CD4-positive, CD25-positive, alpha-beta regulatory T cell (primary cell): ENCODE data around the gene CREBBP. TPM values are rescaled to one million over a fixed set of nuclear protein-coding genes. Genes with fewer than 3 reads are reported as not detected.
"Not testable (repeated sequence)": the region's sequence is repeated elsewhere in the genome, so short reads cannot be mapped to it uniquely, and the experiment has no call there.

Experiments
- ATAC-seq, 2 donors: fragments of 150-1000 bp; cut with Tn5 transposase; one replicate each; pipeline ENCODE4 v1.10.0; 2021; ENCODE audit warnings: low read depth in 2 of 2, moderate number of reproducible peaks in 2 of 2, moderate library complexity in 1 of 2
- DNase-seq, 3 donors: peaks; one replicate each; pipeline versions ENCODE4 v3.0.0 to v3.0.0-alpha.2; 2012 to 2022; ENCODE audit warnings: mixed read lengths in 1 of 3
- H3K27ac ChIP-seq: one replicate; pipeline ENCODE4 v1.7.0; 2013; ENCODE audit warnings: mild to moderate bottlenecking, low read length; ENCODE audit not compliant: insufficient read depth, poor library complexity, severe bottlenecking
- H3K27me3 ChIP-seq: one replicate; pipeline ENCODE4 v1.7.0; 2013; ENCODE audit warnings: low read length; ENCODE audit not compliant: control insufficient read depth, insufficient read depth
- H3K36me3 ChIP-seq: one replicate; pipeline ENCODE4 v1.7.0; 2013; ENCODE audit warnings: mild to moderate bottlenecking, low read length, moderate library complexity; ENCODE audit not compliant: control insufficient read depth, insufficient read depth
- H3K4me1 ChIP-seq: 2 replicates; pipeline ENCODE4 v1.7.0; 2013; ENCODE audit warnings: mild to moderate bottlenecking, low read length; ENCODE audit not compliant: insufficient read depth, control insufficient read depth, poor library complexity, severe bottlenecking
- H3K4me3 ChIP-seq: one replicate; pipeline ENCODE4 v1.7.0; 2013; ENCODE audit warnings: low read depth, mild to moderate bottlenecking, low read length, moderate library complexity
- H3K9me3 ChIP-seq, 2 experiments: 1 replicate in 1 of 2; 2 replicates in 1 of 2; pipeline ENCODE4 v1.7.0; 2013; ENCODE audit warnings: low read length in 2 of 2, mild to moderate bottlenecking in 1 of 2, moderate library complexity in 1 of 2; ENCODE audit not compliant: control insufficient read depth in 2 of 2
- H3K27ac Mint-ChIP-seq, 3 donors: one replicate each; pipeline ENCODE4 v1.8.0; 2020 to 2022; ENCODE audit warnings: mild to moderate bottlenecking in 3 of 3, mixed read lengths in 3 of 3, moderate library complexity in 2 of 3
- H3K27me3 Mint-ChIP-seq: one replicate; pipeline ENCODE4 v1.8.0; 2022; ENCODE audit warnings: mild to moderate bottlenecking, mixed read lengths
- H3K36me3 Mint-ChIP-seq: one replicate; pipeline ENCODE4 v1.8.0; 2020; ENCODE audit warnings: mixed read lengths
- H3K4me1 Mint-ChIP-seq, 4 donors: one replicate each; pipeline ENCODE4 v1.8.0; 2020 to 2022; ENCODE audit warnings: mixed read lengths in 4 of 4, mild to moderate bottlenecking in 1 of 4
- H3K4me3 Mint-ChIP-seq, 4 donors: one replicate each; pipeline ENCODE4 v1.8.0; 2020 to 2022; ENCODE audit warnings: mild to moderate bottlenecking in 4 of 4, mixed read lengths in 4 of 4, moderate library complexity in 3 of 4
- H3K9me3 Mint-ChIP-seq, 7 donors: one replicate each; pipeline ENCODE4 v1.8.0; 2020 to 2022; ENCODE audit warnings: mixed read lengths in 7 of 7, mild to moderate bottlenecking in 3 of 7, moderate library complexity in 2 of 7
- polyA plus RNA-seq, 4 donors: library from polyadenylated mRNA; unstranded; fragments of 300-500 nt; fragmentation: Illumina TruSeq; gene quantifications; one replicate each; pipeline ENCODE4 v1.2.3, GENCODE V29; 2021
- total RNA-seq: library from RNA; stranded (reverse); gene quantifications from one replicate; pipeline ENCODE4 v1.2.3, GENCODE V29; 2022

CREBBP gene
- total and polyA plus RNA-seq, 5 donors from 2014 or later = 3.3 to 192 (median 4.1) TPM

GRCh38 chr16:3717235-3718018 lies 163.1 kb downstream of the CREBBP start, which contains the start of gene TRAP1:
Gene TRAP1, minus strand, starts transcription at chr16:3717524. Its CDS starts 16 bp downstream, at chr16:3717508.
- Mint-ChIP-seq H3K4me3 (peak within 1 kb of the TSS; percentile 90 to 95 (median 92)), H3K36me3 (peaks cover 4% of the 10 kb centered on the region), H3K4me1 (peaks cover 14 to 43% (median 25%) of the 10 kb centered on the region in 4 donors), H3K27me3 (no peaks in the 10 kb centered on the region), H3K9me3 (no peaks in the 10 kb centered on the region), H3K27ac (peak within 1 kb of the TSS; percentile 84 to 92 (median 89))
- H3K9me3 ChIP-seq = no peaks in the 10 kb centered on the region
- peaks cover 9% of the 10 kb centered on the region for H3K36me3 ChIP-seq
- no peaks in the 10 kb centered on the region for H3K27me3 ChIP-seq
- peak within 1 kb of the TSS; percentile 86 for H3K27ac ChIP-seq
- H3K4me3 ChIP-seq = peak within 1 kb of the TSS; percentile 86
- H3K4me1 ChIP-seq = peaks cover 20% of the 10 kb centered on the region
- ATAC-seq (peak; percentile 95 to 97), DNase-seq (peak; percentile 88)

GRCh38 chr16:3716831-3717234 lies 163.7 kb downstream of the CREBBP start:
- Histone ChIP-seq H3K27me3 (no peaks in the 10 kb centered on the region), H3K27ac (peak overlapping the region; percentile 86), H3K9me3 (no peaks in the 10 kb centered on the region), H3K36me3 (peaks cover 9% of the 10 kb centered on the region), H3K4me3 (peak overlapping the region; percentile 71), H3K4me1 (peaks cover 20% of the 10 kb centered on the region)
- peak; percentile 7 to 13 for ATAC-seq
- Mint-ChIP-seq H3K27me3 (no peaks in the 10 kb centered on the region), H3K4me3 (peak overlapping the region; percentile 90 to 95 (median 92)), H3K9me3 (no peaks in the 10 kb centered on the region), H3K27ac (peak overlapping the region in 2 of 3 donors; percentile 88 to 92), H3K4me1 (peaks cover 14 to 47% (median 28%) of the 10 kb centered on the region in 4 donors), H3K36me3 (peaks cover 7% of the 10 kb centered on the region)
- DNase-seq = peak in 1 of 3 donors; percentile 53

- no peak overlapping the region for H3K27ac Mint-ChIP-seq
- peaks cover 20% of the 10 kb centered on the region for H3K4me1 ChIP-seq
- no peak for DNase-seq
Measured at GRCh38 chr16:3715430-3715829, 165.1 kb downstream of the CREBBP start.

GRCh38 chr16:3714378-3714777 lies 166.1 kb downstream of the CREBBP start:
- H3K27ac ChIP-seq, H3K9me3 ChIP-seq, H3K27ac Mint-ChIP-seq, DNase-seq, H3K36me3 ChIP-seq, H3K9me3 Mint-ChIP-seq, H3K27me3 ChIP-seq, H3K27me3 Mint-ChIP-seq, H3K36me3 Mint-ChIP-seq, H3K4me3 ChIP-seq, ATAC-seq: not testable (repeated sequence)
- Mint-ChIP-seq H3K4me3 (peak overlapping the region; percentile 50 to 94 (median 84)), H3K4me1 (peaks cover 14 to 54% (median 34%) of the 10 kb centered on the region in 4 donors)
- H3K4me1 ChIP-seq = peaks cover 20% of the 10 kb centered on the region

More at GRCh38 chr16:3715430-3715829, 165.1 kb downstream of the CREBBP start:
- Mint-ChIP-seq H3K4me3 (peak overlapping the region in 3 of 4 donors; percentile 28 to 94 (median 90)), H3K9me3 (no peaks in the 10 kb centered on the region), H3K27me3 (no peaks in the 10 kb centered on the region), H3K36me3 (peaks cover 7% of the 10 kb centered on the region), H3K4me1 (peaks cover 14 to 51% (median 30%) of the 10 kb centered on the region in 4 donors)
- ATAC-seq = no peak
- Histone ChIP-seq H3K36me3 (peaks cover 9% of the 10 kb centered on the region), H3K27me3 (no peaks in the 10 kb centered on the region), H3K4me3 (no peak overlapping the region), H3K27ac (no peak overlapping the region), H3K9me3 (no peaks in the 10 kb centered on the region)

- Mint-ChIP-seq H3K27me3 (no peaks in the 10 kb centered on the region), H3K4me1 (peaks cover 14 to 54% (median 34%) of the 10 kb centered on the region in 4 donors), H3K9me3 (no peaks in the 10 kb centered on the region), H3K36me3 (peaks cover 7% of the 10 kb centered on the region), H3K27ac (no peak overlapping the region), H3K4me3 (peak overlapping the region in 2 of 4 donors; percentile 15 to 94)
- Histone ChIP-seq H3K4me1 (peaks cover 20% of the 10 kb centered on the region), H3K27ac (no peak overlapping the region), H3K4me3 (no peak overlapping the region), H3K36me3 (peaks cover 9% of the 10 kb centered on the region), H3K9me3 (no peaks in the 10 kb centered on the region), H3K27me3 (no peaks in the 10 kb centered on the region)
- ATAC-seq (no peak), DNase-seq (no peak)
Measured at GRCh38 chr16:3713587-3714242, 166.8 kb downstream of the CREBBP start.

GRCh38 chr16:3712861-3713372 lies 167.6 kb downstream of the CREBBP start:
- Histone ChIP-seq H3K4me1 (peaks cover 16% of the 10 kb centered on the region), H3K9me3 (no peaks in the 10 kb centered on the region), H3K36me3 (peaks cover 9% of the 10 kb centered on the region), H3K4me3 (no peak overlapping the region), H3K27me3 (no peaks in the 10 kb centered on the region), H3K27ac (no peak overlapping the region)
- ATAC-seq = no peak
- peaks cover 7% of the 10 kb centered on the region for H3K36me3 Mint-ChIP-seq
- no peaks in the 10 kb centered on the region for H3K9me3 Mint-ChIP-seq
- DNase-seq = no peak
- H3K27ac Mint-ChIP-seq = peak overlapping the region in 1 of 3 donors; percentile 50
- H3K27me3 Mint-ChIP-seq = no peaks in the 10 kb centered on the region
- peaks cover 11 to 50% (median 31%) of the 10 kb centered on the region in 4 donors for H3K4me1 Mint-ChIP-seq
- H3K4me3 Mint-ChIP-seq = peak overlapping the region in 1 of 4 donors; percentile 94

GRCh38 chr16:3706253-3707012 lies 174.1 kb downstream of the CREBBP start:
- Mint-ChIP-seq H3K9me3 (no peaks in the 10 kb centered on the region), H3K27ac (no peak overlapping the region), H3K4me1 (peaks cover 5 to 12% (median 7%) of the 10 kb centered on the region in 4 donors), H3K27me3 (no peaks in the 10 kb centered on the region), H3K36me3 (no peaks in the 10 kb centered on the region), H3K4me3 (no peak overlapping the region)
- Histone ChIP-seq H3K4me3 (no peak overlapping the region), H3K9me3 (no peaks in the 10 kb centered on the region), H3K27me3 (no peaks in the 10 kb centered on the region), H3K4me1 (no peaks in the 10 kb centered on the region), H3K36me3 (peaks cover 3% of the 10 kb centered on the region), H3K27ac (no peak overlapping the region)
- DNase-seq = no peak
- no peak for ATAC-seq
